ENCODE measurements around the gene DLEU7. TPM values are rescaled to one million over a fixed set of nuclear protein-coding genes. Genes with fewer than 3 reads are reported as not detected.

DLEU7 gene
- total and polyA plus RNA-seq, 9 of the 15 experiments (the other 6 are each of a cell fraction or from before 2014, with no cell fraction given), result 0.03 to 0.06 TPM; not detected in 7

- H3K4me3 ChIP-seq, result no peak overlapping the region
- no peak overlapping the region for H3K9ac ChIP-seq (ENCODE audit: insufficient read depth in 1 of 2, low read depth in 2 of 2, low read length in 2 of 2)
- ATAC-seq, result no peak
- no peaks in the 10 kb centered on the region for H3K27me3 ChIP-seq (ENCODE audit: control insufficient read depth in 2 of 2, insufficient read depth in 2 of 2, low read length in 2 of 2)
- POLR2A ChIA-PET, result interaction anchor here (1.2 kb wide), 1 partner anchor 809 kb away, joined by 3 read pairs; the partner anchor contains the start of gene TRIM13
- no peaks in the 10 kb centered on the region for H3K9me1 ChIP-seq (ENCODE audit: control insufficient read depth, insufficient read depth, low read length)
- H3K36me3 ChIP-seq (ENCODE audit: control insufficient read depth, insufficient read depth, low read length), result no peaks in the 10 kb centered on the region
- no peaks in the 10 kb centered on the region for H3K9me3 ChIP-seq (replicated peaks; ENCODE audit: control insufficient read depth, insufficient read depth, low read depth, low read length)
- no peaks in the 10 kb centered on the region for H3K4me1 ChIP-seq (replicated peaks in 1 of 2; ENCODE audit: control insufficient read depth in 2 of 2, insufficient read depth in 2 of 2, low read length in 2 of 2)
- BruUV-seq (replicated peaks), result no TSS peak
- CTCF ChIA-PET (ENCODE audit: low intra/inter-chr PET ratio), result no interaction called here
- H2AFZ ChIP-seq (ENCODE audit: low read depth, low read length), result no peak overlapping the region
- no peak overlapping the region for H3K4me2 ChIP-seq (ENCODE audit: insufficient read depth, low read length)
- TF ChIP-seq RAD21 (CRISPR knock-in tag; conservative IDR thresholded peaks at IDR 0.05 in 1 of 2, IDR thresholded peaks at IDR 0.05 in 1 of 2) (peak in 1 of 2 experiments; percentile 14; a peak in 1 of 4 replicates), PPARD (CRISPR knock-in tag; IDR thresholded peaks at IDR 0.05) (no peak)
- intact Hi-C loops (cut with micrococcal nuclease), result loop anchor here (2.0 to 10.0 kb wide), 3 partner anchors 107 to 641 kb away; no protein-coding TSS in a partner anchor
- no peak for DNase-seq (ENCODE audit: extremely low read depth in 1 of 4, low spot score in 3 of 4)
- H3K79me2 ChIP-seq (ENCODE audit: control insufficient read depth, insufficient read depth, low read length), result no peaks in the 10 kb centered on the region
- no peak for FAIRE-seq
- H3K27ac ChIP-seq (ENCODE audit: extremely low read depth, low read depth, low read length), result no peak overlapping the region
- in situ Hi-C loops (cut with MboI), result loop anchor here (10.0 kb wide), 1 partner anchor 831 kb away; no protein-coding TSS in a partner anchor
- H4K20me1 ChIP-seq (replicated peaks; ENCODE audit: control insufficient read depth, insufficient read depth, low read length), result no peaks in the 10 kb centered on the region
Observed at GRCh38 chr13:50805805-50806204, 37.7 kb downstream of the DLEU7 start.

GRCh38 chr13:50801087-50801931 is 42.2 kb downstream of the DLEU7 start:
- H2AFZ ChIP-seq (ENCODE audit: low read depth, low read length), result 0 out of 2 replicates have a peak overlapping the region, but pooled peaks have one; percentile 16
- H3K27ac ChIP-seq (ENCODE audit: extremely low read depth, low read depth, low read length), result no peak overlapping the region
- 23% methylated on average over 13 of the region's 13 CpGs for WGBS (ENCODE audit: insufficient coverage, low coverage, missing lambda C conversion rate)
- peak; percentile 17 to 71 (median 32) for DNase-seq (ENCODE audit: extremely low read depth in 1 of 4, low spot score in 3 of 4)
- peak; percentile 92 for FAIRE-seq
- ChIA-PET CTCF (ENCODE audit: low intra/inter-chr PET ratio) (interaction anchor here (0.8 kb wide), 1 partner anchor 110 kb away, joined by 3 read pairs; no protein-coding TSS in a partner anchor), POLR2A (interaction anchor here (0.6 kb wide), 1 partner anchor 14 kb away, joined by 3 read pairs; no protein-coding TSS in a partner anchor)
- H3K4me1 ChIP-seq (replicated peaks in 1 of 2; ENCODE audit: control insufficient read depth in 2 of 2, insufficient read depth in 2 of 2, low read length in 2 of 2), result no peaks in the 10 kb centered on the region
- no TSS peak for BruUV-seq (replicated peaks)
- no peaks in the 10 kb centered on the region for H3K27me3 ChIP-seq (ENCODE audit: control insufficient read depth in 2 of 2, insufficient read depth in 2 of 2, low read length in 2 of 2)
- in situ Hi-C loops (cut with MboI), result loop anchor here (10.0 kb wide), 1 partner anchor 827 kb away; no protein-coding TSS in a partner anchor
- H4K20me1 ChIP-seq (replicated peaks; ENCODE audit: control insufficient read depth, insufficient read depth, low read length), result no peaks in the 10 kb centered on the region
- intact Hi-C loops (cut with micrococcal nuclease), result loop anchor here (5.0 to 10.0 kb wide), 5 partner anchors 263 to 824 kb away; no protein-coding TSS in a partner anchor
- H3K36me3 ChIP-seq (ENCODE audit: control insufficient read depth, insufficient read depth, low read length), result no peaks in the 10 kb centered on the region
- no peak overlapping the region for H3K4me3 ChIP-seq
- no peaks in the 10 kb centered on the region for H3K9me1 ChIP-seq (ENCODE audit: control insufficient read depth, insufficient read depth, low read length)
- H3K9me3 ChIP-seq (replicated peaks; ENCODE audit: control insufficient read depth, insufficient read depth, low read depth, low read length), result no peaks in the 10 kb centered on the region
- no peaks in the 10 kb centered on the region for H3K79me2 ChIP-seq (ENCODE audit: control insufficient read depth, insufficient read depth, low read length)
- H3K4me2 ChIP-seq (ENCODE audit: insufficient read depth, low read length), result no peak overlapping the region
- H3K9ac ChIP-seq (ENCODE audit: insufficient read depth in 1 of 2, low read depth in 2 of 2, low read length in 2 of 2), result no peak overlapping the region
- ATAC-seq, result peak; percentile 94
- TF ChIP-seq TCF7 (IDR thresholded peaks at IDR 0.05; ENCODE audit: borderline replicate concordance), result no peak
- no peak for TF ChIP-seq ZNF354B (CRISPR knock-in tag; IDR thresholded peaks at IDR 0.05)
- TF ChIP-seq KDM1A (IDR thresholded peaks at IDR 0.05), result no peak
- peak; percentile 66 to 74 (median 70) for TF ChIP-seq CTCF (IDR thresholded peaks at IDR 0.05 in 2 of 3, conservative IDR thresholded peaks at IDR 0.05 in 1 of 3; ENCODE audit: insufficient read depth in 2 of 3, low read depth in 1 of 3, low read length in 3 of 3)
- TF ChIP-seq FOXK2 (conservative IDR thresholded peaks at IDR 0.05 in 1 of 2, IDR thresholded peaks at IDR 0.05 in 1 of 2; ENCODE audit: low read depth in 2 of 2), result no peak

Measured in K562 (cell line).